ENCODE measurements around the gene PARP4. TPM values are rescaled to one million over a fixed set of nuclear protein-coding genes. Genes with fewer than 3 reads are reported as not detected.

Gene PARP4
- total and polyA plus RNA-seq, 2 of the 4 experiments (the other 2 are of a cell fraction), result 31.7 to 50.2 TPM

DNA sequence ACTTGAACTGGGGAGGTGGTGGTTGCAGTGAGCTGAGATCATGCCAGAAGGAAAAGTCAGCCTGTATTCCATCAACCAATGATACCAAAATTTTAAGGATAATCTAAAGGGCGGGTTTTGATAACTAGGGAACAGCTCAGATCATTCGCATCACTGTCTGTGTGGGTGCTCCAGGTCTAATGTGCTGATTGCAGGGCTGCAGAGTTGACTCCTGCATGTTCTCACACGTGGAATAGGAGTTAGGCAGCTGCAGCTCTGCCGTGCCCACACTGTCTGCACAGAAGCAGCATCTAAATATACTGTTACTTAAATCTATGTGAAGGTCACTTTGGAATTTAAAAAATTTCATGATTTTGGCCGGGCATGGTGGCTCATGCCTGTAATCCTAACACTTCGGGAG is 4.3 kb upstream of the PARP4 start:
- Histone ChIP-seq H2AFZ (replicated peaks; ENCODE audit: low read length, poor library complexity) (no peak overlapping the region), H3K14ac (replicated peaks; ENCODE audit: low read depth, low read length) (no peak overlapping the region), H3K56ac (ENCODE audit: extremely low read depth, insufficient read depth, low read length) (no peak overlapping the region), H3K4ac (ENCODE audit: low read depth, low read length) (no peak overlapping the region), H3K18ac (ENCODE audit: low read depth, low read length) (no peak overlapping the region), H2BK120ac (ENCODE audit: low read depth, low read length) (no peak overlapping the region), H4K8ac (ENCODE audit: low read depth in 2 of 2, low read length in 2 of 2) (no peak overlapping the region), H3K36me3 (ENCODE audit: control insufficient read depth, insufficient read depth, low read length) (no peaks in the 10 kb centered on the region), H3K4me1 (ENCODE audit: control insufficient read depth, insufficient read depth, low read length) (no peaks in the 10 kb centered on the region), H2BK5ac (ENCODE audit: low read depth, low read length, poor library complexity, severe bottlenecking) (no peak overlapping the region), H3K4me2 (ENCODE audit: low read depth, low read length) (no peak overlapping the region), H2AK9ac (replicated peaks; ENCODE audit: low read depth, low read length, poor library complexity) (no peak overlapping the region), H3K4me3 (ENCODE audit: insufficient read depth, low read depth, low read length) (no peak overlapping the region), H3K9ac (ENCODE audit: low read depth, low read length) (no peak overlapping the region), H3K27me3 (ENCODE audit: control insufficient read depth, insufficient read depth, low read length) (no peaks in the 10 kb centered on the region), H3K79me1 (ENCODE audit: low read depth in 1 of 2, low read length in 2 of 2) (no peaks in the 10 kb centered on the region), H2BK20ac (ENCODE audit: low read depth, low read length) (no peak overlapping the region), H3K23ac (ENCODE audit: low read depth, low read length) (no peak overlapping the region), H2AK5ac (ENCODE audit: low read depth, low read length) (no peak overlapping the region), H3K27ac (ENCODE audit: insufficient read depth, low read length) (no peak overlapping the region), H4K20me1 (ENCODE audit: insufficient read depth, low read length) (0 out of 2 replicates have a peak, but pooled peaks cover under 1% of the 10 kb centered on the region), H3K9me3 (ENCODE audit: control insufficient read depth, insufficient read depth, low read length) (no peaks in the 10 kb centered on the region), H2BK15ac (ENCODE audit: low read depth, low read length) (no peak overlapping the region), H4K5ac (ENCODE audit: low read depth, low read length) (no peak overlapping the region), H4K91ac (ENCODE audit: insufficient read depth, low read depth, low read length) (no peak overlapping the region), H3K9me1 (ENCODE audit: insufficient read depth, low read length) (no peaks in the 10 kb centered on the region)
- in situ Hi-C loops (cut with MboI; ENCODE audit: low sequenced_read_pairs), result no loop called here
- BruUV-seq (replicated peaks), result no TSS peak
- intact Hi-C loops (cut with micrococcal nuclease), result no loop called here
- CTCF ChIA-PET, result no interaction called here
- ATAC-seq (ENCODE audit: low read depth) (no peak), DNase-seq (no peak)
- WGBS, 2 experiments (ENCODE audit: extremely low coverage in 2 of 2, insufficient read length in 1 of 2), result no CpG with 5 or more reads among the region's 6 CpGs
- dilution Hi-C loops (cut with HindIII; ENCODE audit: low sequenced_read_pairs, unreplicated experiment), result no loop called here
- POLR2A ChIA-PET (ENCODE audit: unreplicated experiment), result no interaction called here
- no peak for TF ChIP-seq RFX5 (IDR thresholded peaks at IDR 0.05; ENCODE audit: low read depth, low read length)
- TF ChIP-seq, protein P1, sequence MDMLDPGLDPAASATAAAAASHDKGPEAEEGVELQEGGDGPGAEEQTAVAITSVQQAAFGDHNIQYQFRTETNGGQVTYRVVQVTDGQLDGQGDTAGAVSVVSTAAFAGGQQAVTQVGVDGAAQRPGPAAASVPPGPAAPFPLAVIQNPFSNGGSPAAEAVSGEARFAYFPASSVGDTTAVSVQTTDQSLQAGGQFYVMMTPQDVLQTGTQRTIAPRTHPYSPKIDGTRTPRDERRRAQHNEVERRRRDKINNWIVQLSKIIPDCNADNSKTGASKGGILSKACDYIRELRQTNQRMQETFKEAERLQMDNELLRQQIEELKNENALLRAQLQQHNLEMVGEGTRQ (IDR thresholded peaks at IDR 0.05; ENCODE audit: low read depth, low read length), result no peak
- TF ChIP-seq RAD21 (IDR thresholded peaks at IDR 0.05; ENCODE audit: low read length), result no peak
- TF ChIP-seq FOS (IDR thresholded peaks at IDR 0.05; ENCODE audit: low read depth, low read length), result no peak
- TF ChIP-seq POLR2A (IDR thresholded peaks at IDR 0.05; ENCODE audit: low read depth, low read length), result no peak
- TF ChIP-seq RCOR1 (IDR thresholded peaks at IDR 0.05; ENCODE audit: insufficient replicate concordance, low read length), result no peak
- no peak for TF ChIP-seq MXI1 (IDR thresholded peaks at IDR 0.05; ENCODE audit: borderline replicate concordance, low read depth, low read length)
- no peak for TF ChIP-seq MAFK (IDR thresholded peaks at IDR 0.05; ENCODE audit: low read depth, low read length)
- no peak for TF ChIP-seq CEBPB (IDR thresholded peaks at IDR 0.05; ENCODE audit: low read depth, low read length)
- no peak for TF ChIP-seq BHLHE40 (IDR thresholded peaks at IDR 0.05; ENCODE audit: low read depth, low read length)
- TF ChIP-seq CHD1 (IDR thresholded peaks at IDR 0.05; ENCODE audit: low read depth, low read length), result no peak
- no peak for TF ChIP-seq MAZ (IDR thresholded peaks at IDR 0.05; ENCODE audit: borderline replicate concordance, low read depth, low read length)
- no peak for TF ChIP-seq NFE2L2 (IDR thresholded peaks at IDR 0.05; ENCODE audit: low read depth, low read length)

Data from IMR-90 (cell line).